OCI-LY7 (cell line): Measurements from ENCODE around the gene MTMR10. TPM values are rescaled to one million over a fixed set of nuclear protein-coding genes. Genes with fewer than 3 reads are reported as not detected.

Source experiments
- BruUV-seq: library from RNA; stranded (reverse); fragments of 400-500 nt; replicated peaks from 2 replicates; lab custom pipeline; 2021; lab: Mats Ljungman, UMichigan
- CTCF ChIA-PET: fragments of 300-600 bp; sonication (Branson Sonifier 250); formaldehyde crosslinking; loops from one replicate; lab custom pipeline; 2022; ENCODE audit warnings: antibody characterized with exemption; ENCODE audit not compliant: unreplicated experiment; lab: Charles Lee
- POLR2A ChIA-PET: fragments of 300-600 bp; sonication (Branson Sonifier 250); formaldehyde crosslinking; loops from one replicate; lab custom pipeline; 2022; ENCODE audit warnings: antibody characterized with exemption; lab: Charles Lee
- DNase-seq: peaks from one replicate; pipeline ENCODE4 v3.0.0-alpha.2; 2015; ENCODE audit warnings: low spot score
- H2AFZ ChIP-seq: fragments of 200-600 bp; sonication (generic), shearing (Covaris generic); 2 replicates; pipeline ENCODE4 v1.6.1; 2014; ENCODE audit warnings: mild to moderate bottlenecking, antibody characterized with exemption, low read length, moderate library complexity
- H3K27ac ChIP-seq: fragments of 200-600 bp; sonication (generic); 2 replicates; pipeline ENCODE4 v1.5.1; 2014; ENCODE audit warnings: mixed run types, low read depth, mild to moderate bottlenecking, moderate library complexity, low read length, inconsistent platforms; ENCODE audit not compliant: poor library complexity, severe bottlenecking
- H3K36me3 ChIP-seq: fragments of 200-600 bp; sonication (generic); 2 replicates; pipeline ENCODE4 v1.6.1; 2014; ENCODE audit warnings: mild to moderate bottlenecking, antibody characterized with exemption, low read length, moderate library complexity, mixed read lengths; ENCODE audit not compliant: insufficient read depth
- H3K4me1 ChIP-seq: fragments of 200-600 bp; sonication (generic); 2 replicates; pipeline ENCODE4 v1.5.1; 2014; ENCODE audit warnings: mild to moderate bottlenecking, low read length; ENCODE audit not compliant: insufficient read depth, poor library complexity, severe bottlenecking
- H3K4me2 ChIP-seq: fragments of 200-600 bp; sonication (generic); 2 replicates; pipeline ENCODE4 v1.6.1; 2014; ENCODE audit warnings: mild to moderate bottlenecking, low read length
- H3K4me3 ChIP-seq: fragments of 200-600 bp; sonication (generic); 2 replicates; pipeline ENCODE4 v1.5.1; 2014; ENCODE audit warnings: mild to moderate bottlenecking, low read depth, low read length; ENCODE audit not compliant: poor library complexity, severe bottlenecking
- H3K79me2 ChIP-seq: fragments of 200-600 bp; sonication (generic); 2 replicates; pipeline ENCODE4 v1.6.1; 2016; ENCODE audit warnings: low read depth, mild to moderate bottlenecking, low read length, moderate library complexity, mixed read lengths; ENCODE audit not compliant: insufficient read depth
- H3K9me2 ChIP-seq: fragments of 200-600 bp; sonication (generic); 2 replicates; pipeline ENCODE4 v1.6.1; 2016; ENCODE audit warnings: mild to moderate bottlenecking, low read length, mixed read lengths; ENCODE audit not compliant: insufficient read depth
- H3K9me3 ChIP-seq: fragments of 200-600 bp; sonication (generic); 2 replicates; pipeline ENCODE4 v1.6.1; 2014; ENCODE audit warnings: mild to moderate bottlenecking, mixed run types, low read length, mixed read lengths
- H4K20me1 ChIP-seq: fragments of 200-600 bp; sonication (generic); 2 replicates; pipeline ENCODE4 v1.6.1; 2014; ENCODE audit warnings: mild to moderate bottlenecking, antibody characterized with exemption, low read length, moderate library complexity, mixed read lengths; ENCODE audit not compliant: insufficient read depth
- CTCF ChIP-seq: fragments of 200-600 bp; sonication (generic); conservative IDR thresholded peaks from 2 replicates; pipeline ENCODE4 v1.5.1; 2014; ENCODE audit warnings: mild to moderate bottlenecking, antibody characterized with exemption, low read length, moderate library complexity, mixed read lengths
- EZH2phosphoT487 ChIP-seq: fragments of 200-600 bp; sonication (generic); IDR thresholded peaks from 2 replicates; pipeline ENCODE4 v1.6.1; 2018; ENCODE audit warnings: low read depth, borderline replicate concordance, mild to moderate bottlenecking, mixed run types, antibody characterized with exemption, low read length, moderate library complexity, mixed read lengths
- intact Hi-C: fragments of 100-400 bp; cut with micrococcal nuclease; formaldehyde crosslinking; loops from one replicate; pipeline ENCODE4 v1.10.0; 2022; ENCODE audit not compliant: unreplicated experiment
- total RNA-seq, 2 experiments: library from RNA; depleted of rRNA in 1 of 2; stranded (reverse); fragments of >200 nt in 1 of 2; shearing (Covaris generic) in 1 of 2; gene quantifications; 2 replicates each; pipeline ENCODE4 v1.2.3, GENCODE V29; 2014 to 2022

Gene MTMR10
- total RNA-seq, 2 experiments from 2014 or later = 10.5 to 15.4 TPM

- Histone ChIP-seq H3K36me3 (no peaks in the 10 kb centered on the region), H3K27ac (no peak overlapping the region), H3K4me3 (no peak overlapping the region), H3K79me2 (no peaks in the 10 kb centered on the region), H3K9me3 (no peaks in the 10 kb centered on the region), H3K4me1 (peaks cover 23% of the 10 kb centered on the region), H4K20me1 (no peaks in the 10 kb centered on the region), H2AFZ (no peak overlapping the region), H3K9me2 (no peaks in the 10 kb centered on the region), H3K4me2 (no peak overlapping the region)
- no peak for DNase-seq
- no TSS peak for BruUV-seq
- intact Hi-C loops = no loop called here
- TF ChIP-seq EZH2phosphoT487 (no peak), CTCF (no peak)
- CTCF ChIA-PET = interaction anchor here (1.1 kb wide), 1 partner anchor 8 kb away, joined by 3 read pairs; no protein-coding TSS in a partner anchor
- POLR2A ChIA-PET = interaction anchor here (0.8 to 1.4 kb wide), 3 partner anchors 9 to 24 kb away, joined by 3 to 14 read pairs (median 4); no protein-coding TSS in a partner anchor
Measured at GRCh38 chr15:31005660-31006059, 14.2 kb upstream of the MTMR10 start.

- ChIA-PET CTCF (no interaction called here), POLR2A (interaction anchor here (0.8 to 4.4 kb wide), 4 partner anchors 10 to 145 kb away, joined by 3 to 34 read pairs (median 5); partner anchors contain the start of gene MTMR10)
- H3K27ac ChIP-seq = peak overlapping the region; percentile 13
- H3K36me3 ChIP-seq = no peaks in the 10 kb centered on the region
- TF ChIP-seq CTCF (no peak), EZH2phosphoT487 (no peak)
- no peaks in the 10 kb centered on the region for H3K9me3 ChIP-seq
- H3K79me2 ChIP-seq = no peaks in the 10 kb centered on the region
- no peaks in the 10 kb centered on the region for H3K9me2 ChIP-seq
- no peaks in the 10 kb centered on the region for H4K20me1 ChIP-seq
- H3K4me3 ChIP-seq = peak overlapping the region; percentile 46
- intact Hi-C loops = loop anchor here (1.0 kb wide), 1 partner anchor 12 kb away; no protein-coding TSS in a partner anchor
- BruUV-seq = no TSS peak
- H3K4me2 ChIP-seq = peak overlapping the region; percentile 82
- peak overlapping the region; percentile 53; the same call in 1 of the 2 replicates for H2AFZ ChIP-seq
- H3K4me1 ChIP-seq = peaks cover 23% of the 10 kb centered on the region
- DNase-seq = peak; percentile 83
Measured at GRCh38 chr15:31004220-31004733, 12.8 kb upstream of the MTMR10 start.

GRCh38 chr15:31001702-31002101, 10.3 kb upstream of the MTMR10 start:
- Histone ChIP-seq H3K79me2 (no peaks in the 10 kb centered on the region), H3K4me2 (no peak overlapping the region), H2AFZ (no peak overlapping the region), H3K9me2 (no peaks in the 10 kb centered on the region), H3K4me3 (no peak overlapping the region), H3K27ac (no peak overlapping the region), H3K4me1 (peaks cover 23% of the 10 kb centered on the region), H3K9me3 (no peaks in the 10 kb centered on the region), H4K20me1 (no peaks in the 10 kb centered on the region), H3K36me3 (no peaks in the 10 kb centered on the region)
- ChIA-PET POLR2A (interaction anchor here (0.9 to 4.4 kb wide), 2 partner anchors 12 to 38 kb away, joined by 4 to 34 read pairs; no protein-coding TSS in a partner anchor), CTCF (no interaction called here)
- no peak for DNase-seq
- BruUV-seq = no TSS peak
- intact Hi-C loops = no loop called here
- no peak for TF ChIP-seq EZH2phosphoT487
- no peak for TF ChIP-seq CTCF
